SH-SY5Y (cell line): Measurements from ENCODE around the gene LRRFIP2.
A peak's percentile ranks its signal among the peaks of the same experiment; 100 is the strongest.

Experiments
- GATA2 ChIP-seq: IDR thresholded peaks from 2 replicates; pipeline ENCODE4 v1.6.1; 2011; ENCODE audit warnings: mild to moderate bottlenecking, low read depth, low read length
- GATA3 ChIP-seq: IDR thresholded peaks from 2 replicates; pipeline ENCODE4 v1.6.1; 2011; ENCODE audit warnings: low read depth, mild to moderate bottlenecking, low read length, moderate library complexity

Gene LRRFIP2

DNA sequence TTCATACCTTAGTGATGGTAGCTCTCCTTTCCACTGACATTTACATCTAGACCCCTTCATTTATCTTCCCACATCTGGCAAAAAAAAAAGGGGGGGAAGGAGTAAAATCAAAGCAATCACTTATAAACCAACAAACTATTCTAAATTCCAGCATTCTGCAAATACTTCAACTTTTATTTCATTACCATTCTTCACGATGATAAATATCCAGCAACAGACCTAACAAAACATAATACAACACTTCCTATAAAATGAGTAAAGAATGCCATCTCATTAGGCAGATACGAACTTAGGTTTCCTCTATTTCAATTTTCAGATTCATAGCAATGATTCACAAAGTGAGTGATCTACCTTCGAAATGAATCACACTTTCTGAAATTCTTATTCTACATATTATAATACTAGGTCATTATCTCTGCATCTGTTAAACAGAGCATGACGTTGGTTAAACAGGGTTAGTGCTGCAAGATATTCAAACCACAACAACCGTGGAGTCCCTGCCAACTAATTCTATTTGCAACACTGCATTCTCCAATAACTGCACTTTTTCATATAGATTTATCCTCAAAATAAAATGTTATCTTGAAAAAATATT lies at the start of gene LRRFIP2:
Gene LRRFIP2 (minus strand): TSS at position 51 of the 595 bp plus-strand sequence. CDS start 25,599 bp downstream, outside the sequence.
- TF ChIP-seq GATA3 (peak; percentile 67; the same call in 1 of the 2 replicates), GATA2 (no peak; the same call in 1 of the 2 replicates)

DNA sequence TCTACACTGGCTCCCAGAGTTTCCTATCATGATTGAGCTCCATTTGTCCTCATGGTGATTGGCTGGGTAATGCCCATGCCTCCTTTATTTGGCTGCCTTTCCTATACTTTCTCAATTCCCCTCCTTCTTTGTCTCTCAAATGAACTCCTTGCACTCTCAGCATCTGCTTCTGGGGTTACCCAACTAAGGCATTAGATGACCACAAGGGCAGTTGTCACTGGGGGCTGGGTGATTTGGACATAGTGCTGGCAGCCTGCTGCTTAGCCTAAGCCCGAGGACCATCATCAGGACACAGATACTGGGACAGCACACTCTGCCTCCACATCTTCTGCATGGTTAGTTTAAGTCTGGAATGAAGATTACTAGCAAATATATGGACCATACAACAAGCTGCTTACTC lies 49.2 kb upstream of the LRRFIP2 start:
- no peak for TF ChIP-seq GATA2

DNA sequence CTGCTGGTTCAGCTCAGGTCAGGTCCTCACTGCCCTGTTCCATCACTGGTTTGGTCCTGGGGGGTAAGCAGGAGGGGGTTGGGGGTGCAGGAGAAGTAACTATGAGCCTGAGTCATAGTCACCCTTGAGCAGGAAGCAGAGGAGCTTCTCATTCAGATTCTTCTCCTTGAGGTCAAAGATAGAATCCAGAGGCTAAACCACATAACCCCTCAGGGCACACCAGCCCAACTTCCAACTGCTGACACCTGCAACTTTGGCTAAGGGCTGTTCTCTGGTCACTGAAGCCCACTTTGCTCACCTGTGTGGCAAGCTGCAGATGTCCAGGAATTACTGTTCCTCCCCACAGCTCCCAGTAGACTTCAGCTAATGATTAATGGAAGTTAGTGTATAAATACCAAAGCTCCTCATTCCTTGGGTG lies 48.8 kb upstream of the LRRFIP2 start:
- TF ChIP-seq GATA2 (no peak), GATA3 (no peak)

- TF ChIP-seq GATA2 (no peak), GATA3 (no peak)
Measured at GRCh38 chr3:37221407-37221806, 47.0 kb upstream of the LRRFIP2 start.

- TF ChIP-seq GATA3, result no peak
- TF ChIP-seq GATA2, result no peak
Measured at GRCh38 chr3:37219266-37219665, 44.9 kb upstream of the LRRFIP2 start.

DNA sequence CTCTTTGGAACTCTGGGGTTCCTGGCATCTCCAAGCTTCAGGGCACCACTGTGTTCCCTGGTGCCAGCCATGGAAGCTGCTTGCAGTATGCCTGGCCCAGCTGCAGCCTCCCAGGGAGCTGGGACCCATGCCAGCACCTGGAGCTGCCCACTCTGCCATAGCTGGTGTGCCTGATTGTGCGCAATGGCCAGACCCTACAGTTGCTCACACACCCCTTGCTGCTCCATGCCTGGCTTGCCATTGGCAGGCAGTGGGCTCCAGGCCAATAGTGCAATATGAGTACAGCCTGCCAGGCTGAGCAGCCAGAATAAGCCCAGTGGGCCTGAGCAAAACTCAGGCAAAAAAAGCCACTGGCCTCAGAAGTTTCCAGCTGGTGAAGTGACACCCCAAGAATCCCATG lies 43.8 kb upstream of the LRRFIP2 start:
- no peak for TF ChIP-seq GATA2

DNA sequence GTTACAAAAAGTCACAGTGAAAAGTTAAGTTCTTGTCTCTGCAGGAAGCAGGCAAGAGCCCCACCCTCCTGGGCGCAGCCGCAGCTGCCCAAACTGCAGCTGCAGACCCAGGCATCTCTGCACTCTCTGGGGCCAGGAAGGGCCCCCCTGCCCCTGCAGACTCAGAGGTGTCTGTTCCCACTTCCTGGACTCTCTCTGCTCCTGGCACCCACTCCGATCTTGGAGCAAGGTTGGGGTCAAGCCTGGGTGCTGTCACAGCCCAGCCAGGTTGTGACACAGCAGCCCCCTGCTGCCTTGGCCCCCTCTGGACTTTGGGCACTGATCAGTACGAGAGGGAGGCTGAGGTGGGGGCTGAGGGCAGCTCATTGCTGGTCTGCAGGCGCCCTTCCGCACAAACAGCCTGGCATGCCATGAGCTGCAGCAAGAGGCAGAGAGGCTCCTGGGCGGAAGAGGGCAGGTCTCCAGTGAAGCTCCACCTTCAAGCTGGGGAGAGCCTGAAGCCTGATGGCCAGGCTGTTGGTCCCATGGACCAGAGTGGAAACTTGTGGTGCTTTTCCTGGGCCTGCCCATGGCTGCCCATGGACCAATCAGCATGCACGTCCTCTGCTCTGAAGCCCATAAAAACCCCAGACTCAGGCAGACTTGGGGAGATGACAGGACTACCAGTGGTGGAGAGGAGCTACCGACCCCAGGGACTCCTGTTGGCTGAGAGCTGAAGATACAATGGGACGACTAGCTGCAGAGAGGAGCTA lies 42.9 kb upstream of the LRRFIP2 start:
- TF ChIP-seq GATA3, result no peak
- TF ChIP-seq GATA2, result no peak

- TF ChIP-seq GATA3 (no peak), GATA2 (no peak)
Measured at GRCh38 chr3:37216597-37217097, 42.3 kb upstream of the LRRFIP2 start.

DNA sequence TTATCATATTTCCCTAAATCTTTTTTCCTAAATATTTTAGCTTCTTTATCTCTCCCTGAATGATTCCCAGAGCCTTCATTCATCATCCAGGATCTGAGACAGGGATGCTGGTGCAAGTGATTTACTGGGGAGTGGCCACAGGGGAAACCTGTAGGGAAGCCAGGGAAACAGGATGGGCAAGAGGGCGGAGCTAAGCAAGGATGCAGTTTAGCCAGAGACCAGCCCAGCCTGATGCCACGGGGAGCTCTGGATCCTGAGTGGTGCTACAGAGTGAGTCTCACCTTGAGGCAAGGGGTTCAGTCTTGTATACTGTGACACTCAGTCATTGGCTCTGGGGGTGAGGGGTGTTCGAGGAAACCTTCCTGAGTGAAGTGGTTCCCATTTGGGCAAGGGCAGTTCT lies 39.7 kb upstream of the LRRFIP2 start:
- TF ChIP-seq GATA3 (no peak), GATA2 (no peak)

- TF ChIP-seq GATA2, result no peak
- no peak for TF ChIP-seq GATA3
Measured at GRCh38 chr3:37210230-37210629, 35.8 kb upstream of the LRRFIP2 start.

DNA sequence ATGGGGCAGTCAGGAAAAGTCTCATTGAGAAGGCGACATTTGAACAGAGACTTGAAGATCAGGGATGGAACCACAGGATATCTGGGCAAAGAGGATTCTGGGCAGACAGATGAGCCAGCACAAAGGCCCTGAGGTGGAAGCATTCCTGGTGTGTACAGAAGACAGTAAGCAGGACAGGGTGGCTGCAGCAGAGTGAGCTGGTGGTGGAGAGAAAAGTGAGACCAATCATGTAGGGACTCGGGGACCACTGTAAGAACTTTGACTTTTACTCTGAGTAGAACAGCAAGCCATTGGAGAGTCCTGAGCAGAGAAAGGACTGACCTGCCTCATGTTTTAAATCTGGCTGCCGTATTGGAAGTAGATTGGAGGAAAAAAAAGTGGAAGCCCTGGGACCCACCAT lies 29.9 kb upstream of the LRRFIP2 start:
- no peak for TF ChIP-seq GATA2
- TF ChIP-seq GATA3, result no peak

GRCh38 chr3:37202035-37202434 lies 27.7 kb upstream of the LRRFIP2 start:
- TF ChIP-seq GATA3 (no peak), GATA2 (no peak)

GRCh38 chr3:37200141-37200540 lies 25.8 kb upstream of the LRRFIP2 start:
- TF ChIP-seq GATA3, result no peak
- no peak for TF ChIP-seq GATA2

GRCh38 chr3:37198996-37199395 lies 24.6 kb upstream of the LRRFIP2 start:
- TF ChIP-seq GATA3 (no peak), GATA2 (no peak)

DNA sequence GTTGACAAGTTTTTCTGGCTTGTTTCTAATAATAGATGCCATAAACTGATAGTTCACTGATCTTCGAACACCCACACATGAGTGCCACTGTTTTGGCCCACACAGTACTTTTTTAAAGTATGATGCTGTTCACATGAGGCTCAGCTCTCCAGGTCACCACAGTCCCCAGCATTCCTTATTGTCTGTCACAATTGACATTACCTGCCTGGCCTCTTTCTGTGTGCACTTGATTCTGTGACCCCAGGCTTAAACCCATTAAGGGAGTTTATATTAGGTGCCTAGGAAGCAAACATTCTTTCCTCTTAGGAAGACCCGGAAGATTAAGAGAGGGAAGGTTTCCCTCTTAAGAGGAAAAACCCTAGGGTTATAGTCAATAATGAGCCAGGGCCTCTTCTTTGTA lies 24.2 kb upstream of the LRRFIP2 start:
- TF ChIP-seq GATA2 (no peak), GATA3 (no peak)
